Measurements from ENCODE around the gene ZSWIM4.

DNA sequence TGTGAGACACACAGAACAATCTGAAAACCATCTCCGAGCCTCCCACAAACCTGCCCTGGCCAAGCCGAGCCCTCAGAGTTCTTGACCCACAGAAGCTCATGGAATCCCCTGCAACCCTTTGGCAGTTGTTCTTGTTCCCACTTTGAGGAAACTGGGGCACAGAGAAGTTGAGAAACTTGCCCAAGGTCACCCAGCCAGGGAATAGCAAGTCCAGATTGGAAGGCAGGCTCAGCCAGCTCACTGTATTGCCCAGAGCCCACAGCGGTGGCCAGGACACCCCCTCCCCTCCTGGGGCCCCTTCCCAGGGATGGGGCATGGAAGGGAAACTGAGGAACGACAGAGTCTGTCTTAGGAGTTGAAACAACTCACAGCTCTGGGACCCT is 1.8 kb downstream of the ZSWIM4 start:
- TF ChIP-seq, protein P1, sequence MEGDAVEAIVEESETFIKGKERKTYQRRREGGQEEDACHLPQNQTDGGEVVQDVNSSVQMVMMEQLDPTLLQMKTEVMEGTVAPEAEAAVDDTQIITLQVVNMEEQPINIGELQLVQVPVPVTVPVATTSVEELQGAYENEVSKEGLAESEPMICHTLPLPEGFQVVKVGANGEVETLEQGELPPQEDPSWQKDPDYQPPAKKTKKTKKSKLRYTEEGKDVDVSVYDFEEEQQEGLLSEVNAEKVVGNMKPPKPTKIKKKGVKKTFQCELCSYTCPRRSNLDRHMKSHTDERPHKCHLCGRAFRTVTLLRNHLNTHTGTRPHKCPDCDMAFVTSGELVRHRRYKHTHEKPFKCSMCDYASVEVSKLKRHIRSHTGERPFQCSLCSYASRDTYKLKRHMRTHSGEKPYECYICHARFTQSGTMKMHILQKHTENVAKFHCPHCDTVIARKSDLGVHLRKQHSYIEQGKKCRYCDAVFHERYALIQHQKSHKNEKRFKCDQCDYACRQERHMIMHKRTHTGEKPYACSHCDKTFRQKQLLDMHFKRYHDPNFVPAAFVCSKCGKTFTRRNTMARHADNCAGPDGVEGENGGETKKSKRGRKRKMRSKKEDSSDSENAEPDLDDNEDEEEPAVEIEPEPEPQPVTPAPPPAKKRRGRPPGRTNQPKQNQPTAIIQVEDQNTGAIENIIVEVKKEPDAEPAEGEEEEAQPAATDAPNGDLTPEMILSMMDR (conservative IDR thresholded peaks at IDR 0.05; ENCODE audit: low read length): no peak
- TF ChIP-seq EZH2phosphoT487 (IDR thresholded peaks at IDR 0.05; ENCODE audit: borderline replicate concordance, low read depth, low read length): no peak
